Activated effector memory CD4-positive, alpha-beta T cell treated with anti-CD3 and anti-CD28 coated beads, Interleukin-2, amount 50 U/mL, for 16 hours (primary cell): ENCODE measurements around the gene ARHGEF33.

Source experiments
- DNase-seq: peaks from one replicate; pipeline ENCODE4 v3.0.0-alpha.2; 2020

The ARHGEF33 gene

DNA sequence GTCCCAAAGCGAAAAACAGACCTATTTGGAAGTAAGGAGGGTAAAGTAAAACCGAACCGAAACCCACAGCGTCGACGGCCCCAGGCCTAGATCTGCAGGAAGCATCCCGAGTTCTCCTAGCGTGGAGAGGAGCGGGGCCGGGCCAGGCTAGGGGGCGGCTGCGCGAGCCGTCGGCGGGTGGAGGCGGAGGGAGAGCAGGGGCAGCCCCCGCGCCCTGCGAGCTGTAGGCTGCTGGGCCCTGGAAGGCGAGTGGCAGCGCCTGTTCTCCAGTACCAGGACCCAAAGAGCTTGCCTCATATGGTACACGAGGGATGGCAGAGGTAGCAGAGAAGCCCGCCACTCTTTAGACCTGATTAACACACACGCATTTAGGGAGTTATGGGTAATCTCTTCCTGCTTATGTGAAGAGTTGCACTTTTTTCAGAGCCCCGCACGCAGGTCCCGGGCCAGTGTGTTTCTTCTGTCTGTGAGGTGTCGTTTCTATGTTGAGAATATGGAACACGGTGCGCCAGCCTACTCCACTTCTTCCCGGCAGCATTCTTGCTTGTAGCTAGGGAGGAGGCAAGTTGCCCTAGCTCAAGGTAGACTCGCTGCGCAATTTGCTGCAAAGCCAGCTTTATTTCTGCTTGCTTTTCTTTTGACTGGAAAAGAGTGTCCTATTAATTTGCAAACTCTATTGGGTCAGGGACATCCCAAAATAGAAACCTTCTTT lies 71.1 kb downstream of the ARHGEF33 start:
- DNase-seq = no peak

DNA sequence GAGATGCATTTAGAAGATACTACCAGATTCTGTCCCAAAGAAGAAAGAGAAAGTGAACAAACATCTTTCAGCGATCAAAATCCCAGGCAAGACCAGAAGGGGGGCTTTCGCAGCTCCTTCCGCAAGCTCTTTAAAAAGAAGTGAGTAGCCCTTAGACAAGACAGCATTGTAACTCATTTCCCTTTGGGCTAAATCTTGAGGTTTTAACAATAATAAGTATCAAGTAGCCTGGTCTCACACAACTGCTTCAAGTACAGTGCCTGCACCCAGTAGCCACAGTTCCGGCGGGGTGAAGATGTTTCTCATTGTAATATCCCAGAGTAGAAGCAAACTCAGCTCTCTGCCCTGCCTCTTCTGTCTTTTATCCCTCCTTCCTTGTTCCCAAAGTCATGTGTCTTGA lies 76.3 kb downstream of the ARHGEF33 start:
- no peak for DNase-seq

DNA sequence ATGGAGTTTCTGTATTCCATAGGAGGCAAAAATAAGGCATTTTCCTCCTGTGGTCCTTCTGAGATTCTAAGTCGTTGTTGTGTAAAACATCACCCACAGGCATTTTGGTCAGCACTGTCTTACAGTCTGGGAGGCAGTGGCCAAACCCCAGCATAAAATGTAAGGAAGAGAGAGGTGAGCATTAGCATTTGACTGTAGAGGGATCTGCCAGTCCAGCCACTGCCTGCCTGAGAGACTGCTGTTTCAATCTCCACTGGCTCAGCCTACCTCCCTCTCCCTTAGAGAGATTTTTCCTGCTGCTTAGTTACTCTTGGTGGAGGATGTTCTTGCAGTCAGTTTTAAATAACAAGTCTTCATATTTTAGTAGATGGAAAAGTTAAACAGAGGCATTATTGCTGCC lies 77.0 kb downstream of the ARHGEF33 start:
- no peak for DNase-seq

DNA sequence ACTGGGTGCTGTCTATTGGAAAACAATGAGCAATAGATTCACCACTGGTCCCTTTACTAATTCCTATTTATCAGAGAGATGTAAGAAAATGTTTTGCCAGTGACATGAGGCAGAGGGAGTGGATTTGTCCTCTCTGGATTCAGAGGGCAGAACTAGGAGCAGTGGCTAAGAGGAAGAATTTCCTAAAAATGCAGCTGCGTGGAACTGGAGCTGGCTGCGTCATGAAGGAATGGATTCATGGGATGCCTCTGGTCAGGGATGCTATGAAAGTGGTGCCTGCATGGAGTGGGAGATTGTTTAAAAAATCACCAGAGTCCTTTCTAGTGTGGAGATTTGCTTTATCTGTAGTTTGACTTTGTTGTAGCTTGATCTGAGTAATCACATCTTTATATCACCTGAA lies 78.3 kb downstream of the ARHGEF33 start:
- no peak for DNase-seq

DNA sequence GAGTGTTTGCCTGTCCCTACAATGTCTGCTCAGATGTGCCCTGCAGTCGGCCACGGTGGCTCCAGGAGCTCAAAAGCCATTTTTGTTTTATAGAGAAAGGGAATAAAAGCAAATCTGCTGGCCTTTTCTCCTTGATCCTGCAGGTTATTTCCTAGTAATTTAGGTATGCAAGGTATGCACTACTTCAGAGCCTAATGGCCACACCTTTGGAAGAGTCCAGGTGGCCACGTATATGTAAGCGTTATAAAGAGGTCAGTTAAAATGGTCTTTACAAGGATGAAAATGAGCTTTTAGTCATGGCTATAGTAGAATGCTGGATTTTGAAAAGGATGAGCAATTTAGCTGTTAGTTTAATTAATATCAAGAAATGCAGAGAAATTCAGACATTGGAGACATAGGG lies 81.7 kb downstream of the ARHGEF33 start:
- no peak for DNase-seq

DNA sequence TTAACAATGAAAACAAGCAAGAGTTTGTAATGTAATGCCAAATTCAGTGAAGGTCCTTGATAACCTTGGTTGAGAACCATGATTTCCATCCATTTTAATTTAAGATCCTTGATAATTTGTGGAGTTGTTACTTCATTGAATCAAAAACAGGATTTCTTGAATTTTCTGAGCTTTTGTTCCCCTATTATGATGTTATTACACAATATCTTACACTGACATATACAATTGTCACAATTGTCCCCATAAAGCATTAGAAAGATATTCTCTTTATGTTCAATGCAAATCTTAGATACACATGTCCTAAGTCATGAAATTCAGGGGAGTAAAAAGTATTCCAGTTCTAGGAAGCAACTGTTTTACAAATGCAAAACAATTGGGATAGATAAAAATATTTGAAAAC lies 83.6 kb downstream of the ARHGEF33 start:
- no peak for DNase-seq

DNA sequence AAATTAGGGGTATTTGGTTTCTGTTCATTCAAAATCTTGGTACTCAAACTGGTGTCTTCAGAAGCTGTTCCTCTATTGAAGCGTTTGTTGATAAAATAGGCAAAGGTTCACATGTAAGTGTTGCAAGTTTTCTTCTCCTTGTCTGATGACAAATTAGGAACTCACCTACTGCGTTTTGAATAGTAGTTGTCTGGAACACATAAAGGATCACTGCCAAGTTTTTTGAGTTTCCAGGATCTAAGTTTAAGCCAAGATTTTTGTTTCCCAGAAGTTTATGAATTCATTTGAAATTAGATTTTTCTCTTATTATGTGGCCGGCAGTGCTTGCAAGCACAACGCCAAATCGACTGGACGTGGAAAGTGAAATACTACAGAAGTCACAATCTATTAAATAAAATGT lies 85.4 kb downstream of the ARHGEF33 start:
- no peak for DNase-seq

DNA sequence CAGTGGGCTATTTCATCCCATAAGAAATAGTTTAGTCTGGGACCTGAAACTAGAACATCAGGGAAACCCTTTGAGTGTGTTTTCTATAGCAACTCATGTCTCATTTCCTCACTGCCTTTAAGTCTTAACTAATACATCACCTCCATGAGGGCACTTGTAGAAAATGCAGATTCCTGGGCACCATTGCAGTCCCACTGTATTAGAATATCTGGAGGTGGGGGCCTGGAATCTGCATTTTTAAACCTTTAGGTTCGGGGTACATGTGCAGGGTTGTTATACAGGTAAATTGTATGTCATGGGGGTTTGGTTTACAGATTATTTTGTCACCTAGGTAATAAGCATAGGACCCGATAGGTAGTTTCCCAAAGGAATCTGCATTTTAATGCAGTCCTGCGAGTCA lies 87.4 kb downstream of the ARHGEF33 start:
- no peak for DNase-seq

DNA sequence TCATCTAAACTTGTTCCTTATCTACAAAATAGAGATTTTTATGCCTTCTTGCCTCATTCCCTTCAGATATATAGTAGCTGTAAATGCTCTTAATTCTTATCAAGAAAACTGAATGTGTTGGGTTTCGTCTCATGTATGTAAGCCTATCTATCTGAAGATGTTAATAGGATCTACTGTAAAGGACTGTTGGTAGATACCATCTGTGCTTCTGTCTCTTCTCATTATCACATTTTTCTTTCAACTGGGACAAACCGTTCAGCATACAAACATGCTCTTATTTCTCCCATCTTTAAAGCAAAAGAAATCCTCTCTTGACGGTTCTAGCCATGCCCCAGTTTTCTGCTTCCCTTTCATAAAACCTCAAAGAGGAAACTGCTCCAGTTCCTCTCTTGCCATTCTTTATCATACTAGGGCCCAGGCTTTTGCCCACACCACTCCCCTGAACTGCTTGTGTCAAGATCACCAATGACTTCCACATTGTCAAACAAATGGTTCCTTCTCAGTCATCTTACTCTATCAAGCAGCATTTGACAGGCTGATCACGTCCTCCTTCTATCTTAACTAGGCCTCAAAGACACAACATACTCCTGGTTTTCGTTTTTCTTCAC lies 88.7 kb downstream of the ARHGEF33 start:
- no peak for DNase-seq

DNA sequence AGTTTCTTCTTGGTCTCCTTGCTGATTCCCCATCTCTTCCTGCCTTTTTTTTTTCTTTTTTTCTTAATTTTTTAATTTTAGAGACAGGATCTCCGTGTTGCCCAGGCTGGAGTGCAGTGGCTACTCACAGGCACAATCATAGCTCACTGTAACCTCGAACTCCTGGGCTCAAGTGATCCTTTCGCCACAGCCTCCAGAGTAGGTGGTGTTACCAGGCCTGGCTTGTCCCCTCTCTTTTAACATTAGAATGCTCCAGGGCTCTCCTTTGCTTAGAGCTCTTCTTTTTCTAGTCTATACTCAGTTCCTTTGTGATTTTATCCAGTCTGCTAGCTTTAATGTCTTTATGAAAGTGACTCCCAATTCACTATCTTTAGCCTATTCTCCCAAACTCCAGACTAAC lies 89.2 kb downstream of the ARHGEF33 start:
- no peak for DNase-seq

DNA sequence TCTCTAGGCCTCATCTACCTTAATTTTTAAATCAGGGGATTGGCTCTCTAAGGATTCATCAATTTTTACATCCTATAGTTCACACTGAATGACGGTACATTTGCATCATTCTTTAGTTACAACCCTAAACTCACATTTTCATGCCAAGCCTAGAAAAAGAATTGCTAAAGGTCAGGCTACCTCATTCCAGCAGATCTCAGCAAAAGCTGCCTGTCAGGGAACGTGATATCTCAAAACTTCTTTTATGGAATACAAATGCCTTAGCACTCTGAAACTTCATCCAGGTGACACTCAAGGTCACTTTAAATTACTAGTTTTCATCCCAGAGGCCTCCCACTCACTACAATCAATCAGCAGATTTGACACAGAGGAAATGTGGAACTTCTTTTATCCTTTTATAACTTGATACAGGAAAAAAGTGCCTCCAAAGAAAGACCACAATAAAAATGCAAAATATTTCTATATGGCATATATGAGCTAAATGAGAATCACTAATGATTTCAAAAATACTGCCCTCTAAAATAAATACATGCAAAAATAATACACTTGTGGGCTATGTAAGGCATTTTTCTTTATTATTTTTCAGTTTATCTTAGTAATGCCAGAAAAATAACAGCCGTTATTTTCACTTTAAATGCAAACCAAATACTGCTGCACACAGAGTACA lies 91.5 kb downstream of the ARHGEF33 start:
- no peak for DNase-seq

DNA sequence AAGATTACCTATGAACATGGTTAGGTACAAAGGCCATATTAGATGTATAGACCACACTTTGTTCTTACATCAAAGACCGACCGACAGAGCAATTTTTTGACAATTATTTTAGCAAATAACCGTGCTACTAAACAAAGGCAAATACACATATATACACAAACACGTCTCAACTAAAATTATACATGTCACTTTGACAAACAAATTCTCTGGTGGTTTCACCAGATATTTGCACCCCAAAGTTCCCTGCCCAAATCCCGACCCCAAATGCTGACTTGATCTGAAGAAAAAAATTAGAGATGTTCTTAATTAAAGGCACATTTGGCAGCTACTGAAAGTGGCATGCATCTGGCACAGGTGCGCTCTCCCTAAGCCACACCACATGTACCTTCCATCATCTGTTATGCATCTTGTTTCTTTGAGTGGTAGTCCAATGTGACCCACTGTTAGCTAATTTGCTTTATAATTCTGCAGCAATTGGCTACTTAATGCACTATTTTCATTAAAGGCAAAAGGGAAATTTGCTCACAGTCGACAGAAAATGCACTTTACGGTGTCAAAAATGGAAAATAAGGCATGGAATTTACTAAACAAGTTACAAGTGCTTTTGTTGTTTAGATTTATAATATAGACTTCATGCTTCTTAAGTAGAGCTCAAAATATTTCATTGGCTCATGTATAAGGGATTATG lies 92.1 kb downstream of the ARHGEF33 start:
- no peak for DNase-seq

DNA sequence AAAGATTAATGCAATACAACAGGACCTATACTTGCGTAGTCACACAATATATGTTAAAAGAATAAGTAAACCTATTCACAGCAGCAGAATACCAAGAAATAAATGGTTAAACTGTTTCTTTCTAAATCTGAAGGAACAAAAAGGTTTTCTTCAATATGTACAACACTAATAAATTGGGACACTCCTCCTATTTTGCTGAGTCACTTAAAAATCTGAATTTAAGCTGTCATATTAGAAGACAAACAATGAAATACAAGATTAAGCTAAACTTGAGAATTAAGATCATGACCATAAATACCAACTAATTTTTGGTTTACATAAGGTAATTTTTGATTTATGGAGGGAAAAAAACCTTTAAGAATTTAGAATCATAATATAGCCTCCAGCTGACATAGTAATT lies 92.8 kb downstream of the ARHGEF33 start:
- no peak for DNase-seq

DNA sequence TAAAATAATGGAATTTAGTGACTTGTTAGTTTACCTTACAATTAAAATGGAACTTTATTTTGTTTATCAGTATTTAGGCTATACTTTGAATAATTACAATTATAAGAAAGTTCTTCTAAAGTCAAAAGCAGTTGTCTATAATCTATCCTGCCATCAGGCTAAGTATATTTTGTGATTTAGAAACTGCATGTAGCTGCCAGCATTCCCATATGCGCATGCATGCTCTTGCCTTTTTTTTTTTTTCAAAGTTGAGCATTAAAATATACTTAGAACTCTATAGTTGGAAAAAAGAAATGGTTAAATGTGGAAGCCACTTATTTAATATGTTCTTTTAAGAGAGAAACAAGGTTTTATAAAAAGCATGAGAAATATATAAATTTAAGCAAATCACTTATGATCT lies 99.0 kb downstream of the ARHGEF33 start:
- DNase-seq = no peak

DNA sequence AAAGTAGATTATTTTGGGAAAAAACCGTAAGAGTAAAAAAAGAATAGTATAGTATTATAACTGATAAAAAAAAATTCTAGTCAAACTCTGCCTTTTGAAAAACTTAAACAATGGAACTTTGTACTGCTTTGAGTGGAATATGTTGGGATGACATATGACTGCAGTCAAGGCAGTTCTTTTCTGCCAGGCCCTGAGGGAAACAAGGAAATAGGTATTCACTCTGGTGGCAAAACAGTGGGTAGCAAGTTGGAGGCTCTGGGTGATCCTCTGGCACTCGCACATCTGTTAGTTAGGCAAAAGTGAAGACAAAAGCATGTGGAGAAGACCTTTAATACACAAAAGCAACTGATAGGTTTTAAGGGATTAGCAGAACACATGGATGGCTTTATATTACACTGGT lies 102.2 kb downstream of the ARHGEF33 start:
- no peak for DNase-seq

DNA sequence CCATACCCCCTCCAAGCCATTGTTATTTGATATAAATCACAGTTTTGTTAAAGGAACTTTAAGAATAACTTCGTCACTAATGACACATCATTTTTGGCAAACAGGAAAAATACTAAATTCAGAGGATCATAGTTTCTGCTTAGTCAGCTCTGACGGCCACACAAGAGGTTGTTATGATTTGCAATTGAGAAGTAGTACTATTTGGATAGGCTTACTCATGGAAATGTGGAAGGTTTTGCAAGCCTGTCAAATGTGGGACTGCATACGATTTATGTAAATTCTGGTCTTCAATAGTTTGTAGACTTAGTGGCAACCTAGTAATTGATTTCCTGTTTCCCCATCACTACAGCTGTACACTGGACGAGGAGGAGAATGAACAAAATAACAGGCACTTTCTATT lies 108.1 kb downstream of the ARHGEF33 start:
- DNase-seq = no peak

DNA sequence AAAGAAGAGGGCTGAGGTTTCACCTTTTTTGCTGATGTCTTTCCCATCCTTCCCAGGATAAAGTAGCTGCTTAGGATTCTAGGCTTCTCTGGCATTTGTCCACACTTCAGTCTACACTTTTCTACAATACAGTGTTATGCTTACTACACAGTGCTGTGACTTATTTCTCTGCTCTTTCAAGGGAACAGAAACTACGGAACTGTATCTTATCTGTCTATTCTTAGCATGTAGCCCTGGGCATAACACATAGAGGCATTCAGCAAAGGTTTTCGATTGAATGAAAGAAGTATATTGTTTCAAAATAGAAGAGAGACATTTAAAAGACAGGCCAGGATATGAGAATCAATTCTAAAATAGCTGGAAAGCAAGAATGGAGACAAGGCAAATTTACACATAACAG lies 110.9 kb downstream of the ARHGEF33 start:
- no peak for DNase-seq

DNA sequence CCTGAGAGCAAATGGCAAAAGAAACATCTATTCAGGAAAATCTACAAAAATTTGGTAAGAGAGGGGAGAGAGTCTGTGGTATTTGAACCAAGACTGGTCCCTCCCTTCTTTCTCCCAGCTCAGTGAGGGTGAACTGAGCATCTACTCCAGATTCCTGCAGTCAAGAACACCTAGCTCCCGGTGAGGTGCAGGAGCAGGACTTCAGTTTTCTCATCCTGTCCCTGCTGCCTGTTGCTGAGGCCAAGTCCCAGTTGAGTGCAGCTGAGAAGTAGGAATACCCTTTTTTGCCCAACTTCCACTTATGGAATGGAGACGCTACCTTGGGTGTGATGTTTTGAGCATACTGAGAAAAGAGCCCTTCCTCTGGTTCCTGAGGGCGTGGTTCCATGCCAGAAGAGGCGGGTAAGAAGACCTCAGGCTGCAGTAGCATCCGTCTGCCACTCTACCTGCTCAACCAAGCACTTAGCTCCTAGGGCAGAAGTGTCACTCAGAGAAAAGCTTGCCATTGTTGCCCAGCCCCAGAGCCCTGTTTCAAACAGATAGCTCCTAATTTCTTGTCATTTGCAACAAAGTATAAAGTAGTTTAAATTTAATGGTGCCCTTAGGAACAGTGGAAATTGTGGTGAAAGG lies 118.3 kb downstream of the ARHGEF33 start:
- no peak for DNase-seq

DNA sequence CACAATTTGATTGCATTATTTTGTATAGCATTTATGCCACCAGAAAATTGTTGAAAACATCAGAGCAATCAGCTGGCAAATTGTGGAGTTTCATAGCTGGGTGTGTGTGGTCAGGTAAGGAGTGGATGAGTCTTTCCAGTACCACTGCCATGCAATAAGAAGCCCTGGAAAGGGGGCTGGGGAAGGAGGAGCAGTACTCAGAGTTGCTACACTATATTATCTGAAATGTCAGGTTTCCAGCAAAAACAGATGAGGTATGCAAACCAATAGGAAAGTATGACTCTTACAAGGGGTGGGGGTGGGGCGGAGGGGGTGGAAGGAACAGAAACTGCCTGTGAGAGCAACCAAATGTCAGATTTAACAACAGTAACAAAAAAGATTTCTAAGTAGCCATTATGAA lies 119.0 kb downstream of the ARHGEF33 start:
- DNase-seq = no peak

DNA sequence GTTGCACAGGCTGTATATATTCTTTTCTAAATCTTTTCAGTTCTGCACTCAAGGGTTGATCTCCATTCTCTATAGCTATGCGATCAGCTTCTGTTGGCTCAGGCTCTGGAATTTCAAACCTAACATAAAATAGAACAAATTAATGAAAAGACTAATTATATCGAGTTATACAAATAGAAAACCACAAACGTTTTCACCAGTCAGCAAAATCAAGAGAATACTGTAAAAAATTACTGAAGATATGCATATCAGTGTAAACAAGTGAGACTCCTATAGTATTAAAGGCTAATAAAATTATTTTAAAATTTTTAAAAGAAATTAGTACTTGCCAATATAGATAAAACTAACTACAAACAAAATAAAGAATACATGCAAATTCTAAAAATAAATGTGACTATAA lies 124.2 kb downstream of the ARHGEF33 start:
- no peak for DNase-seq

DNA sequence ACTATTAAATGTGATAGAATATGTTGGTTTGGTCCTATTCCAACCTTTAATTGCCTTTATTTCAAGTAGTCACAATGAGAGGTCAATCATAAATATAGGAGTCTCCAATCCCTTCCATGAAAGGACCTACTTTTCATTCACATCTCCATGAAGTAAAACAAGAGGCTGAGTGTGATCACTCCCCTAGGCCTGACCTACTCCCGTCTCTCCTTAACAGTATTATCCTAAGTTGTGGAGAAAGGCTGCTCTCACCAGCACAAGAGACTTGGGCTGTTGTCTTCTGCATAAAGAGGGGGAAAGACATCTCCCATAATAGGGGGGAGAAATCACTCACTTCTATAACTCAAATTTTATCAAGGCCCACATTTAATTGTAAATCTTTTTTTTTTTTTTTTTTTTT lies 125.7 kb downstream of the ARHGEF33 start:
- DNase-seq = no peak

DNA sequence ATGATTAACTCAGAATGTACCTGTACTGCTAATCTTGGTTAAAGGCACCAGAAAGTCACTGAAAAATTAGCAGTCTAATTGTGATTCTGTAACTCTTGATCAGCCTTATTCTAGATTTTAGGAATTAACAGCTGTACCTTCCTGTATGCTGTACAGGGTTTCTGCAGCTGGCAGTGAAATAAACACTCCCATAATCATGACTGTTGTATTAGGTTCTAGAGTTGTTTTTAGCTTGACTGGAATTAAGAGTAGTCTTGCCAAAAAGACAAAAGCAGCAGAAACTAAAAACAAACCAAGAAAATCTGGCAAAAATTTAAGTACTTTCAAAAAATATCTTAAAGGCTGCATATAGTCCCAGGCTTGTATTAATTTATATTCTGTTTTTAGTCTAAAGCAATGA lies 127.7 kb downstream of the ARHGEF33 start:
- no peak for DNase-seq

DNA sequence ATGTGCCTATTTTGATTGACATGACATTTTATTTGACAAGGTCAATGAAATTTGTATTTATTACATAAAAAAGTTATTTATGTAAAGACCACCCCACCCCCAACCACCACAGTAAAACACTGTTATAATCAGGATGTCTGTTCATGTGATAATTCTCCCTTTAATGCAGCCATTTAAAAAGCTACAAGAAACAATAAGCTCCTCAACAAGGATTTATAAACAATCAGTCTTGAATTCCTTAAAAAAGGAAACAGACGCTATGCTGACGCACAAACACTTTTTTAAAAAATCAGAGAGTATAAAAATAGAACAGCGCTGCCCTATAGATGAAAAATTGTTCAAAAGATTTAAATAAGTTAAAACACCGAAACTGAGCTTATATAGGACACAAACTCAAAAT lies 129.0 kb downstream of the ARHGEF33 start:
- no peak for DNase-seq

DNA sequence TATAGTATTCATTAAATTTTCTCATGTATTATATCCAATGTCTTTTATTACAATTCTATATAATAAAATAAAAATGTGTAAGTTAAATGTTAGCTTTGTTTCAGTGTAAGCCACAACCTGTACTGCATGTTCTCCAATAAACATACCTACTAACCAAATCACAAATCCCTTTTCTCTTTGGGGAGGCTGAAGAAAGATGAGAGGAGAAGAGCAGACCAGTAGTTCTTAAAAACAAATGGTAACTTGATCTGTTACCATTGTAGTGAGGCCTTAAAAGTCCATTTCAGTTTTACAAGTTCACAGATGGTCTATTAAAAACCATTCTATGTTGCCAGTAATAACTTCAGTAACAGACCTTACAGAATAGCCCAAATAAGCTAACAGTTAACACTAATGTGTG lies 130.7 kb downstream of the ARHGEF33 start:
- DNase-seq = no peak
